K562 (cell line): ENCODE data around the gene F2. TPM values are rescaled to one million over a fixed set of nuclear protein-coding genes. Genes with fewer than 3 reads are reported as not detected.
A peak's percentile ranks its signal among the peaks of the same experiment; 100 is the strongest.

ENCODE experiments used
- DPF2 ChIP-seq: fragments of 450-650 bp; IDR thresholded peaks from 2 replicates; pipeline ENCODE4 v1.6.1; 2016
- E2F4 ChIP-seq: sonication (generic); formaldehyde crosslinking; IDR thresholded peaks from 2 replicates; pipeline ENCODE4 v1.8.0; 2022; ENCODE audit warnings: mild to moderate bottlenecking, low read depth, missing genetic modification reagents
- EP400 ChIP-seq: fragments of 450-650 bp; IDR thresholded peaks from 2 replicates; pipeline ENCODE4 v1.6.1; 2017; ENCODE audit warnings: antibody characterized with exemption, mild to moderate bottlenecking, moderate library complexity
- ETV1 ChIP-seq: fragments of 450-650 bp; conservative IDR thresholded peaks from 2 replicates; pipeline ENCODE4 v1.6.1; 2016; ENCODE audit warnings: missing genetic modification characterization, control low read depth, low read depth, missing compliant biosample characterization
- GABPB1 ChIP-seq: sonication (generic); formaldehyde crosslinking; IDR thresholded peaks from 2 replicates; pipeline ENCODE4 v1.8.0; 2022; ENCODE audit warnings: mild to moderate bottlenecking, missing genetic modification reagents
- HDAC6 ChIP-seq: IDR thresholded peaks from 2 replicates; pipeline ENCODE4 v1.6.1; 2012; ENCODE audit warnings: low read depth, mild to moderate bottlenecking, control low read depth, inconsistent platforms, low read length, moderate library complexity
- JUN ChIP-seq, 2 experiments: sonication (generic) in 1 of 2; formaldehyde crosslinking in 1 of 2; IDR thresholded peaks; 2 replicates each; pipeline versions ENCODE4 v1.6.1 to v1.8.0; 2012 to 2022; ENCODE audit warnings: borderline replicate concordance in 2 of 2, mild to moderate bottlenecking in 2 of 2, improper control_type of control experiment in 1 of 2, low read depth in 1 of 2, low read length in 1 of 2, missing genetic modification reagents in 1 of 2
- L3MBTL2 ChIP-seq: fragments of 450-650 bp; IDR thresholded peaks from 2 replicates; pipeline ENCODE4 v1.6.1; 2016; ENCODE audit warnings: mild to moderate bottlenecking, moderate library complexity
- MYBL2 ChIP-seq, 2 experiments: fragments of 450-650 bp in 1 of 2; sonication (generic) in 1 of 2; formaldehyde crosslinking in 1 of 2; IDR thresholded peaks; 2 replicates each; pipeline versions ENCODE4 v1.6.1 to v1.8.1; 2017 to 2022; ENCODE audit warnings: borderline replicate concordance in 1 of 2, inconsistent platforms in 1 of 2, low read depth in 1 of 2, mild to moderate bottlenecking in 1 of 2, missing genetic modification reagents in 1 of 2, moderate library complexity in 1 of 2
- PCBP1 ChIP-seq: fragments of 200-400 bp; formaldehyde crosslinking; IDR thresholded peaks from 2 replicates; pipeline ENCODE4 v1.6.1; 2018; ENCODE audit warnings: mild to moderate bottlenecking, low read depth, low read length; ENCODE audit not compliant: poor library complexity, severe bottlenecking
- PKNOX1 ChIP-seq: fragments of 450-650 bp; IDR thresholded peaks from 2 replicates; pipeline ENCODE4 v1.6.1; 2016
- ZBTB33 ChIP-seq: sonication (generic); formaldehyde crosslinking; IDR thresholded peaks from 2 replicates; pipeline ENCODE4 v1.8.1; 2023; ENCODE audit warnings: mild to moderate bottlenecking, missing genetic modification reagents
- ZBTB5 ChIP-seq: fragments of 450-650 bp; IDR thresholded peaks from 2 replicates; pipeline ENCODE4 v1.6.1; 2017; ENCODE audit warnings: antibody characterized with exemption
- ZBTB7A ChIP-seq: IDR thresholded peaks from 2 replicates; pipeline ENCODE4 v1.6.1; 2011; ENCODE audit warnings: low read depth, mild to moderate bottlenecking, low read length, moderate library complexity, borderline replicate concordance; ENCODE audit not compliant: control insufficient read depth
- ZC3H4 ChIP-seq: sonication (generic); formaldehyde crosslinking; IDR thresholded peaks from 2 replicates; pipeline ENCODE4 v1.9.0; 2021; ENCODE audit warnings: missing genetic modification reagents, borderline replicate concordance
- ZFP1 ChIP-seq: fragments of 450-650 bp; formaldehyde crosslinking; IDR thresholded peaks from 2 replicates; pipeline ENCODE4 v1.4.0; 2020; ENCODE audit warnings: mild to moderate bottlenecking, mixed read lengths
- ZNF354B ChIP-seq: fragments of 250-450 bp; sonication (Bioruptor Pico); IDR thresholded peaks from 2 replicates; pipeline ENCODE4 v1.4.0; 2020
- ZNF696 ChIP-seq: fragments of 250-450 bp; sonication (Bioruptor Pico); conservative IDR thresholded peaks from 2 replicates; pipeline ENCODE4 v1.4.0; 2020; ENCODE audit warnings: mild to moderate bottlenecking, moderate library complexity
- polyA plus RNA-seq, 8 experiments: library from polyadenylated mRNA; depleted of rRNA in 4 of 8; stranded (reverse) in 5 of 8; unstranded in 3 of 8; fragments of >200 nt; fragmentation: Nextera tagmentation in 2 of 8; fragmentation: Illumina TruSeq in 1 of 8; extraction: Ambion mirVana in 2 of 8; extraction: Trizol in 1 of 8; gene quantifications; 2 replicates each; pipeline versions ENCODE4 v1.2.1 to v1.2.3, GENCODE V29; 2011 to 2014; ENCODE audit warnings: inconsistent platforms in 1 of 8, missing spikeins in 1 of 8
- total RNA-seq, 7 experiments: library from RNA; depleted of rRNA in 6 of 7; stranded (reverse); fragments of >200 nt in 6 of 7; fragmentation: Illumina TruSeq in 2 of 7; extraction: Trizol in 2 of 7; gene quantifications; 2 replicates each; pipeline versions ENCODE4 v1.2.1 to v1.2.3, GENCODE V29; 2011 to 2021; ENCODE audit warnings: low replicate concordance in 1 of 7
- TF ChIP-seq, protein P1 (sequence below): sonication (generic); formaldehyde crosslinking; IDR thresholded peaks from 2 replicates; pipeline ENCODE4 v1.8.0; 2022; ENCODE audit warnings: mild to moderate bottlenecking, missing genetic modification reagents

The F2 gene
- total and polyA plus RNA-seq, 9 of the 15 experiments (the other 6 are each of a cell fraction or from before 2014, with no cell fraction given): 0.16 TPM; not detected in 8

GRCh38 chr11:46700241-46701077 lies 18.6 kb upstream of the F2 start, which contains the start of the genes ARHGAP1 and ZNF408 (continued):
- TF ChIP-seq, protein P1, sequence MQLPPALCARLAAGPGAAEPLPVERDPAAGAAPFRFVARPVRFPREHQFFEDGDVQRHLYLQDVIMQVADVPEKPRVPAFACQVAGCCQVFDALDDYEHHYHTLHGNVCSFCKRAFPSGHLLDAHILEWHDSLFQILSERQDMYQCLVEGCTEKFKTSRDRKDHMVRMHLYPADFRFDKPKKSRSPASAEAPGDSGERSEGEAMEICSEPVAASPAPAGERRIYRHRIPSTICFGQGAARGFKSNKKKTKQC: peak; percentile 48; the same call in 1 of the 2 replicates
- TF ChIP-seq ZNF696 (CRISPR knock-in tag): no peak
- no peak for TF ChIP-seq ZC3H4 (CRISPR knock-in tag)
- TF ChIP-seq MYBL2 (IDR thresholded peaks at IDR 0.05; ENCODE audit: low read depth): no peak; the same call in 1 of the 2 replicates
- no peak for TF ChIP-seq MYBL2 (CRISPR knock-in tag; IDR thresholded peaks at IDR 0.05; ENCODE audit: borderline replicate concordance)
- no peak for TF ChIP-seq ZBTB5
- no peak for TF ChIP-seq ZFP1 (CRISPR knock-in tag)
- peak; percentile 80 for TF ChIP-seq L3MBTL2
- 0 out of 2 replicates have a peak, but pooled peaks have one; percentile 6 for TF ChIP-seq JUN (IDR thresholded peaks at IDR 0.05; ENCODE audit: borderline replicate concordance, low read depth, low read length)
- TF ChIP-seq JUN (CRISPR knock-in tag; IDR thresholded peaks at IDR 0.05; ENCODE audit: borderline replicate concordance): 0 out of 2 replicates have a peak, but pooled peaks have one; percentile 42
- TF ChIP-seq GABPB1 (CRISPR knock-in tag): peak; percentile 99
- peak; percentile 93 for TF ChIP-seq PKNOX1
- TF ChIP-seq ETV1 (tag): peak; percentile 92; the same call in 1 of the 2 replicates
- TF ChIP-seq DPF2: 0 out of 2 replicates have a peak, but pooled peaks have one; percentile 59
- TF ChIP-seq E2F4 (CRISPR knock-in tag): no peak
- peak; percentile 85 for TF ChIP-seq ZBTB7A
- peak; percentile 46; the same call in 1 of the 2 replicates for TF ChIP-seq ZBTB33
- no peak for TF ChIP-seq ZNF354B (CRISPR knock-in tag)
- no peak for TF ChIP-seq HDAC6
- TF ChIP-seq PCBP1: peak; percentile 86
- TF ChIP-seq EP400: peak; percentile 94
